Astrocyte of the spinal cord (primary cell): ENCODE data around the gene BET1.

Source experiments
- DNase-seq: peaks from one replicate; pipeline ENCODE4 v3.0.0; 2011; ENCODE audit warnings: low read depth, low spot score
- H3K4me3 ChIP-seq: 2 replicates; pipeline ENCODE4 v1.5.1; 2011; ENCODE audit warnings: low read depth, mild to moderate bottlenecking, low read length, moderate library complexity
- in situ Hi-C: cut with HindIII; loops from 2 replicates; pipeline ENCODE4 v1.10.0; 2017; ENCODE audit warnings: low sequenced_read_pairs
- TF ChIP-seq, protein P1 (sequence below): IDR thresholded peaks from 2 replicates; pipeline ENCODE4 v1.5.1; 2012; ENCODE audit warnings: low read depth, mild to moderate bottlenecking, low read length, inconsistent platforms

BET1 gene, protein sequence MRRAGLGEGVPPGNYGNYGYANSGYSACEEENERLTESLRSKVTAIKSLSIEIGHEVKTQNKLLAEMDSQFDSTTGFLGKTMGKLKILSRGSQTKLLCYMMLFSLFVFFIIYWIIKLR

DNA sequence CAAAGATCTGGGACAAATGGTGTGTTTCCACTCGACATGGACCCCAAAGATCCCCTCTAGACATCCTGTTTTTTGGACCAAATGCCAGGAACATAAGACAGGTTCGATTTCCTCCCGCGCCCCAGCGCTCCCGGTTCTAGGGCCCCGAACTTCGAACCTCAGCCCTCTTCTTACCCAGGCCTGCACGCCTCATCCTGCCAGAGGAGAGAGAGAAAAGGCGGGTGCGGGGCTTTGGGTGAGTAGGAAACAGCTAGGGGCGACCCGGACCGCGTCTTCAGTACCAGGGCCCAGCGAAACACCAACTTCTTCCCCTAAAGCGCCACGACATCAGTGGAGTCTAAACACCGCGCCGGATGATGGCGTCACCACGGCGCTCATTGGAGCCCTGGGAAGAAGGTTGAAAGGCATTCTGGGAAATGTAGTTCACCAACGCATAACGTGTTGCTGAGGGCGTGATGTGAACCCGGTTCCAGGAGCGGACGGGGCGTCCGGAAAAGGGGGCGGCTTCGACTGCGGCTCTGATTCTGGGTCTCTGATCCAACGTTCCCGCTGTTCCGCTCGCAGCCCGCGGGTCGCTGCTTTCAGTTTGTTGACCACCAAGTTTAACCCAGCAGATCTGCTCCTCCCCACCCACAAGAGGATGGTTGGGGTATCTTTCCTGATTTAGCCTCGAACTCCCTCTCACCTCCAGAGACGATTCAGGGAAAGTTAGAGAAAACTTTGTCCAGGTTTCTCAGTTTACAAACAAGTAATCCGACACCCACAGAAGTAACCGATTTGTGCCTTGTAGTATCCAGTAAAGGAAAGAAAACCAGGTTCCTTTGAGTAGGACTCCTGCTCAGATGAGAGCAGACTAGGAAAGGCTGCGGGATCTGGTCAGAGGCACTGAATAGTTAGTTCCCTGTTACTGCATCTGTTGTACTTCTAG, at the start of gene BET1:
Gene BET1 (minus strand): TSS at position 332 of the 928 bp plus-strand sequence. CDS start 139 bp downstream, at position 193.
- peak; percentile 97 for DNase-seq
- peak within 1 kb of the TSS; percentile 93 for H3K4me3 ChIP-seq
- in situ Hi-C loops = no loop called here
- TF ChIP-seq, protein P1, sequence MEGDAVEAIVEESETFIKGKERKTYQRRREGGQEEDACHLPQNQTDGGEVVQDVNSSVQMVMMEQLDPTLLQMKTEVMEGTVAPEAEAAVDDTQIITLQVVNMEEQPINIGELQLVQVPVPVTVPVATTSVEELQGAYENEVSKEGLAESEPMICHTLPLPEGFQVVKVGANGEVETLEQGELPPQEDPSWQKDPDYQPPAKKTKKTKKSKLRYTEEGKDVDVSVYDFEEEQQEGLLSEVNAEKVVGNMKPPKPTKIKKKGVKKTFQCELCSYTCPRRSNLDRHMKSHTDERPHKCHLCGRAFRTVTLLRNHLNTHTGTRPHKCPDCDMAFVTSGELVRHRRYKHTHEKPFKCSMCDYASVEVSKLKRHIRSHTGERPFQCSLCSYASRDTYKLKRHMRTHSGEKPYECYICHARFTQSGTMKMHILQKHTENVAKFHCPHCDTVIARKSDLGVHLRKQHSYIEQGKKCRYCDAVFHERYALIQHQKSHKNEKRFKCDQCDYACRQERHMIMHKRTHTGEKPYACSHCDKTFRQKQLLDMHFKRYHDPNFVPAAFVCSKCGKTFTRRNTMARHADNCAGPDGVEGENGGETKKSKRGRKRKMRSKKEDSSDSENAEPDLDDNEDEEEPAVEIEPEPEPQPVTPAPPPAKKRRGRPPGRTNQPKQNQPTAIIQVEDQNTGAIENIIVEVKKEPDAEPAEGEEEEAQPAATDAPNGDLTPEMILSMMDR = no peak

DNA sequence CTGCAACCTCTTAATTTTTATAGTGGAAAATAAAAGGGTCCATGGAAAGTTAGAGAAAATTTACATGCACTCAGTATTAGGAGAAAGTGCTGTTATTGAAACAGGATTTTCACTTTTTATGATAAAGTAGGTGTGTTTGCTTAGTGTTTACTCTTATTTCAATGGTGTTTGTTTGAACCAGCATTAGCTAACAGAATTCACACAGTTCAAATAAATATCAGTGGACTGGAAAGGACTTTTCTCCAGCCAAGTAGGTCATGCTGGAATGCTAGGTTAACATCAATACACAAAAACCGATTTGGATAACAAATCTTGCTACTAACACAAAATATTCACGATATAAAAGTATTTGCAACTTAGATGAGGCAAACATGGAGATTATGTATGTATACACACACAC, 49.4 kb upstream of the BET1 start:
- TF ChIP-seq, protein P1 = no peak
- no peak overlapping the region for H3K4me3 ChIP-seq
- in situ Hi-C loops = no loop called here
- no peak for DNase-seq

DNA sequence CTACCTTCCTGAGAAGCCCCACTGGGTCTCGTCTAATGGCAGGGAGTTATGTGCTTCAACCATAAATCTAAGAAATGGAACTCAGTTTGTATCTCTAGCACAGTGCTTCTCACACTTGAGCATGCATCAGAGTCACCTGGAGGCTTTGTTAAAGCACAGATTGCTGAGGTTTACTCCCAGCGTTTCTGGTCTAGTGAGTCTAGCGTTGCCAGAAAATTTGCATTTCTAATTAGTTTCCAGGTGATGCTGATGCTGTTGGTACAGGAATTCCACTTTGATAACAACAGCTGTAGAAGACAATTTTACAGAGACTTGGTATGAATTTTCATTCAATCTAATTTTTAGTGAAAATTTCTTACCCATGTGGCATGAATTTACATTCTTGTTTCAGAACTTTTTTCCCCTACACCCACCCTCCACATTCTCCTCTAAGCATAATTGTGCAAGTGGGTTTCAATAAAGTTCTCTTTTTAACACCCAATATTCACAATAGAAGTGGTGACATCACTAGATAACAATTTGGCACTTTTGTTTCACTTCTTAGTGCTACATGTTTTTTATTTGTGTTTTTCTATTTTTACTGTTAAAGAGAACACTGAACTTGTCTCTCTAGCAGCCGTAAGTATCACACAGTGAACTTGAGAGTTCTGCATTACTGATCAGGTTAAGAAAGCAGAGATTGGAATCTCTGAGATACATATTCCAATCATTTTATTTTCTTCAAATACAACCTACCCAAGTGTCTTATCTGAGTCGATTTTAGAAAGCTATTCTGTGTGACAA, 48.4 kb upstream of the BET1 start:
- in situ Hi-C loops = no loop called here
- TF ChIP-seq, protein P1 = no peak
- DNase-seq = no peak
- no peak overlapping the region for H3K4me3 ChIP-seq

DNA sequence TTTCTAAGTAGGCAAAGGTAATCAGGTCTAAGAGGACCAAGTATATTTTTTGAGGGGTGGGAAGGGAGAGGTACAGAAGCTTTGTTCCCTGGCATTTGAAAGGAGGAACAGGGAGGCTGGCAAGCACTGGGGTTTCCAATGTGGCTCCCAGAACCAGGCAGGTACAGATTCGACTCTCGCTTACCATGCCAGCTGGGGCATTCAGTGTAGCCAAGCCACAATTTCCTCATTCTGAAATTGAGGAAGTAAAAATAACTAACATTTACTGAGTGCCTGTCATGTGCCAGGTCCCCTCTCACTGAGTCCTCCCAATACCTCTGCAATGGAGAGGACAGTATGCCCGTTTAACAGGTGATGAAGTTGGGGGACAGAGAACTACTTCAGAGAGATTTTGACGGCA, 45.9 kb upstream of the BET1 start:
- DNase-seq = no peak
- in situ Hi-C loops = no loop called here
- no peak overlapping the region for H3K4me3 ChIP-seq
- TF ChIP-seq, protein P1 = no peak

GRCh38 chr7:94049615-94050014, 45.5 kb upstream of the BET1 start:
- TF ChIP-seq, protein P1 = no peak
- DNase-seq = no peak
- H3K4me3 ChIP-seq = no peak overlapping the region
- in situ Hi-C loops = no loop called here

DNA sequence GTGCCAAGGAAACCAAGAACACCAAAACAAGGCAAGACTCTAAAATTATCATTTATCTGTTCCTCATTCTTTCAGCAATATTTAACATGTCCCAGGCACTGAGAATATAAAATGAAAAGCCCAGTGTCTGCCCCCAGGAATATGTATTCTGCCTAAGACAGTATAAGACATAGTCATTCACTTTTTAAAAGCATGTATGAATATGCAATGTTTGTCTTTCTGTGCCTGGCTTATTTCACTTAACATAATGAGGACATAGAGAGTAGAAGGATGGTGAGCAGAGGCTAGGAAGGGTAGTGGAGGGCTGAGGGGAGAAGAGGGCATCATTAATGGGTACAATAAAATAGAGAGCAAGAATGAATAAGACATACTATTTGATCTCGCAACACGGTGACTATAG, 44.6 kb upstream of the BET1 start:
- no peak for DNase-seq
- in situ Hi-C loops = no loop called here
- H3K4me3 ChIP-seq = no peak overlapping the region
- TF ChIP-seq, protein P1 = no peak
